ENCODE measurements around the gene FAM120B.

FAM120B gene

DNA sequence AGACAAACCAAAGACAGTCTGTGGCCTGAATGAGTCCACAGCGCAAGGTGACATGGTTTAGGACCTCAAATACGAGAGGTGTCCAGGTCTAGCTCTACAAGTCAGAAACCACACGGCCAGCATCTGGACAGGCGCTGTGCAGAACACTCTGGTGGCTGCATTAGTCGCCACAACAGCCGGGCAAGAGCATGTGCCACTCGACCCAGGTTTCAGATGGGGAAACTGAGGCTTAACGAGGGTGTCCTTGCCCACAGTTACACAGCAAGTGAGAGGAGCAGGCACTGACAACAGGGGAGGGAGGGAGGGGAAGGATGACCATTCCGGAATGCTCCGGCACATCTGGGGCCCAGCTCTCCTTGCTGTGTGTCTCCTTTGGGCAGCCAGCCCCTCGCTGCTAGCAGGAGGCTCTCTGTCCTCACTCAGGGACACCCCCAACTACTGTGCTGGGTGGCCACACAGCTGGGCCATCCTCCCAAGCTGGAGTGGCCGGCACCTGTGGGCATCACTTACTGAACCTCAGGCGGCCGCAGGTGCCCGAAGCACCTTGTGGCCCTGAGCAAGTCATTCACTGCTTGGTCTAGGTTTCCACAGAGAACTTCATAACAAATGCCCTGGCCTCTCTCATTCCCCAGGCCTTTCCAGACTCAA lies 22.3 kb upstream of the FAM120B start:
- TF ChIP-seq, protein P1, sequence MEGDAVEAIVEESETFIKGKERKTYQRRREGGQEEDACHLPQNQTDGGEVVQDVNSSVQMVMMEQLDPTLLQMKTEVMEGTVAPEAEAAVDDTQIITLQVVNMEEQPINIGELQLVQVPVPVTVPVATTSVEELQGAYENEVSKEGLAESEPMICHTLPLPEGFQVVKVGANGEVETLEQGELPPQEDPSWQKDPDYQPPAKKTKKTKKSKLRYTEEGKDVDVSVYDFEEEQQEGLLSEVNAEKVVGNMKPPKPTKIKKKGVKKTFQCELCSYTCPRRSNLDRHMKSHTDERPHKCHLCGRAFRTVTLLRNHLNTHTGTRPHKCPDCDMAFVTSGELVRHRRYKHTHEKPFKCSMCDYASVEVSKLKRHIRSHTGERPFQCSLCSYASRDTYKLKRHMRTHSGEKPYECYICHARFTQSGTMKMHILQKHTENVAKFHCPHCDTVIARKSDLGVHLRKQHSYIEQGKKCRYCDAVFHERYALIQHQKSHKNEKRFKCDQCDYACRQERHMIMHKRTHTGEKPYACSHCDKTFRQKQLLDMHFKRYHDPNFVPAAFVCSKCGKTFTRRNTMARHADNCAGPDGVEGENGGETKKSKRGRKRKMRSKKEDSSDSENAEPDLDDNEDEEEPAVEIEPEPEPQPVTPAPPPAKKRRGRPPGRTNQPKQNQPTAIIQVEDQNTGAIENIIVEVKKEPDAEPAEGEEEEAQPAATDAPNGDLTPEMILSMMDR (IDR thresholded peaks at IDR 0.05): no peak
- Histone ChIP-seq H3K9me3 (no peaks in the 10 kb centered on the region), H3K4me1 (ENCODE audit: control insufficient read depth in 1 of 2, insufficient read depth in 1 of 2, low read depth in 1 of 2, low read length in 1 of 2) (peaks cover 6 to 8% of the 10 kb centered on the region in 2 experiments), H3K27me3 (peaks cover 59% of the 10 kb centered on the region), H3K36me3 (no peaks in the 10 kb centered on the region), H3K27ac (no peak overlapping the region), H3K4me3 (ENCODE audit: low read depth in 1 of 2, low read length in 1 of 2) (no peak overlapping the region)

DNA sequence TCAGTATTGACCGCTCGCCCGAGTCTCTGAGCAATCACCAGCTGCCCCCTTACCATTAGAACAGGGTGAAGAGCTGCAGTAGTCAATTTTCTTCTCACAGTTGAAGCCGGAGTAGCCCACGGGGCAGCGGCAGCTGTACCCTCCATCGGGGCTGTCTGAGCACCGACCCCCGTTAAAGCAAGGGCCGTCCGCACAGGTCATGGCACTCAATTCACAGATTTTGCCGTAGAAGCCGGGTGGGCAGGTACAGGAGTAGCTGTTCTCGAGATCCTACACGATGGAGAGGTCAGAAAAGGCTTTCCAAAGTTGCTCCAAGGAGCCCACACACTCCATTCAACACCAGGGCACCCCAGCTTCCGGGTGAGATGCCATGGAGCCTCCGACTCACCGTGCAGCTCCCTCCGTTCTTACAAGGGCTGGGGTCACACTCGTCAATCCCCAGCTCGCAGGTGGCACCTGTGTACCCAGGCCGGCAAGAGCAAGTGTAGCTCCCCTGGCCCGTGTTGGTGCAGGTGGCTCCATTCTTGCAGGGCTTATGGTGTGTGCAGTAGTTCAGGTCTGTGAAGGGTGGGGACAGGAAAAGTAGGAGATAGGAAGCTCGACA lies 21.6 kb upstream of the FAM120B start:
- TF ChIP-seq, protein P1 (IDR thresholded peaks at IDR 0.05): no peak
- Histone ChIP-seq H3K36me3 (no peaks in the 10 kb centered on the region), H3K27ac (no peak overlapping the region), H3K4me3 (ENCODE audit: low read depth in 1 of 2, low read length in 1 of 2) (no peak overlapping the region), H3K4me1 (ENCODE audit: control insufficient read depth in 1 of 2, insufficient read depth in 1 of 2, low read depth in 1 of 2, low read length in 1 of 2) (peaks cover 13 to 15% of the 10 kb centered on the region in 2 experiments), H3K27me3 (peaks cover 66% of the 10 kb centered on the region), H3K9me3 (no peaks in the 10 kb centered on the region)

GRCh38 chr6:170285482-170285881 lies 21.1 kb upstream of the FAM120B start:
- TF ChIP-seq, protein P1 (IDR thresholded peaks at IDR 0.05): no peak
- no peak overlapping the region for H3K27ac ChIP-seq
- H3K27me3 ChIP-seq: peaks cover 71% of the 10 kb centered on the region
- H3K36me3 ChIP-seq: no peaks in the 10 kb centered on the region
- H3K9me3 ChIP-seq: no peaks in the 10 kb centered on the region
- peaks cover 17 to 20% of the 10 kb centered on the region in 2 experiments for H3K4me1 ChIP-seq (ENCODE audit: control insufficient read depth in 1 of 2, insufficient read depth in 1 of 2, low read depth in 1 of 2, low read length in 1 of 2)
- no peak overlapping the region for H3K4me3 ChIP-seq (ENCODE audit: low read depth in 1 of 2, low read length in 1 of 2)

- H3K4me3 ChIP-seq (ENCODE audit: low read depth in 1 of 2, low read length in 1 of 2): no peak overlapping the region
- H3K9me3 ChIP-seq: no peaks in the 10 kb centered on the region
- no peaks in the 10 kb centered on the region for H3K36me3 ChIP-seq
- H3K4me1 ChIP-seq (ENCODE audit: control insufficient read depth in 1 of 2, insufficient read depth in 1 of 2, low read depth in 1 of 2, low read length in 1 of 2): peaks cover 24 to 29% of the 10 kb centered on the region in 2 experiments
- TF ChIP-seq, protein P1 (IDR thresholded peaks at IDR 0.05): no peak
- peaks cover 80% of the 10 kb centered on the region for H3K27me3 ChIP-seq
- no peak overlapping the region for H3K27ac ChIP-seq
Measured at GRCh38 chr6:170286246-170286933, 20.2 kb upstream of the FAM120B start.

GRCh38 chr6:170286934-170287265 lies 19.7 kb upstream of the FAM120B start:
- TF ChIP-seq, protein P1 (IDR thresholded peaks at IDR 0.05): no peak
- Histone ChIP-seq H3K4me1 (ENCODE audit: control insufficient read depth in 1 of 2, insufficient read depth in 1 of 2, low read depth in 1 of 2, low read length in 1 of 2) (peaks cover 28 to 34% of the 10 kb centered on the region in 2 experiments), H3K36me3 (no peaks in the 10 kb centered on the region), H3K27ac (no peak overlapping the region), H3K27me3 (peaks cover 86% of the 10 kb centered on the region), H3K4me3 (ENCODE audit: low read depth in 1 of 2, low read length in 1 of 2) (no peak overlapping the region), H3K9me3 (no peaks in the 10 kb centered on the region)

All from neutrophil (primary cell).